Upper lobe of right lung (tissue), 1 donor: ENCODE data around the gene DENND1B. TPM values are rescaled to one million over a fixed set of nuclear protein-coding genes. Genes with fewer than 3 reads are reported as not detected.

Experiments
- ATAC-seq: fragments of 200-7000 bp; cut with Tn5 transposase; one replicate; pipeline ENCODE4 v1.9.1; 2020; ENCODE audit warnings: mild to moderate bottlenecking, moderate library complexity
- DNase-seq: peaks from one replicate; pipeline ENCODE4 v3.0.0-alpha.2; 2020
- H3K27ac ChIP-seq: fragments of 200-600 bp; one replicate; pipeline ENCODE4 v1.8.0; 2022
- H3K27me3 ChIP-seq: fragments of 200-600 bp; one replicate; pipeline ENCODE4 v1.8.0; 2022; ENCODE audit warnings: mild to moderate bottlenecking
- H3K36me3 ChIP-seq: fragments of 200-600 bp; one replicate; pipeline ENCODE4 v1.8.0; 2022
- H3K4me1 ChIP-seq: fragments of 200-600 bp; one replicate; pipeline ENCODE4 v1.8.0; 2022
- H3K4me3 ChIP-seq: fragments of 200-600 bp; one replicate; pipeline ENCODE4 v1.8.0; 2022; ENCODE audit warnings: mild to moderate bottlenecking
- H3K9me3 ChIP-seq: fragments of 200-600 bp; one replicate; pipeline ENCODE4 v1.8.0; 2022
- intact Hi-C: fragments of 100-400 bp; cut with DNase I; formaldehyde crosslinking; loops from one replicate; pipeline ENCODE4 v1.11.0; 2022
- total RNA-seq: library from RNA; stranded (reverse); fragmentation: NEBNext Ultra II Directional; extraction: Animal tissue kit (Norgen Biotek cat#: 25700); gene quantifications from one replicate; pipeline ENCODE4 v1.2.1, GENCODE V29; 2021
- TF ChIP-seq, protein P1 (sequence below): fragments of 200-600 bp; IDR thresholded peaks from one replicate; pipeline ENCODE4 v1.8.0; 2022; ENCODE audit warnings: antibody characterized with exemption
- donor health status: DM: no; HTN: yes; CAD: no; lungs with severe emphysema.

The DENND1B gene
- total RNA-seq, 1 donor from 2014 or later = 20.1 TPM

DNA sequence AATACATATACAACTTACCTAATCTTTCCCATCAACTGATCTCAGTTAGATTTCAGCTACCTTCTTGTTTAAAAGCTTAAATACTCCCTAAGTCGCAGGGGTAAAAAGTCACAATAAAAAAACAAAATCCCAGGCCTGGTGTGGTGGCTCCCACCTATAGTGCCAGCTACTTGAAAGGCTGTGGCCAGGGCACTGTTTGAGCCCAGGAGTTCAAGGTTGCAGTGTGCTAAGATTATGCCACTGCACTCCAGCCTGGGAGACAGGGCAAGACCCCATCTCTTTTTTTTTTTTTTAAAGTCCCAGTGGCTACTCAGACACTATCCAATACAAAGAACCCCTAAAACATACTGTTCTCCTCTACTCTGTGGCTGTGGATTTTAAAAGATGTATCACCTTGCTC, 228.3 kb downstream of the DENND1B start:
- intact Hi-C loops = no loop called here

DNA sequence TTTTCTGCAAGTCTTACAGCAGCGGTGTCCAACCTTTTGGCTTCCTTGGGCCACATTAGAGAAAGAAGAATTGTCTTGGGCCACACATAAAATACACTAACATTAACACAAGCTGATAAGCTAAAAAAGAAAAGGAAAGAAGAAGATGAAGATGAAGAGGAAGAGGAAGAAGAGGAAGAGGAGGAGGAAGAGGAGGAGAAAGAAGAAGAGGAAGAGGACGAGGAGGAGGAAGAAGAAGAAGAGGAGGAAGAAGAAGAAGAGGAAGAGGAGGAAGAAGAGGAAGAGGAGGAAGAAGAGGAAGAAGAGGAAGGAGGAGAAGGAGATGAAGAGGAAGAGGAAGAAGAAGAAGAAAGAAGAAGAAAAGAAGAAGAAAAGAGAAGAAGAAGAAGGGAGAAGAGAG, 230.7 kb downstream of the DENND1B start:
- Histone ChIP-seq H3K27ac (no peak overlapping the region), H3K4me3 (no peak overlapping the region), H3K4me1 (no peaks in the 10 kb centered on the region), H3K27me3 (no peaks in the 10 kb centered on the region), H3K9me3 (no peaks in the 10 kb centered on the region), H3K36me3 (no peaks in the 10 kb centered on the region)
- intact Hi-C loops = no loop called here
- ATAC-seq (no peak), DNase-seq (no peak)
- TF ChIP-seq, protein P1, sequence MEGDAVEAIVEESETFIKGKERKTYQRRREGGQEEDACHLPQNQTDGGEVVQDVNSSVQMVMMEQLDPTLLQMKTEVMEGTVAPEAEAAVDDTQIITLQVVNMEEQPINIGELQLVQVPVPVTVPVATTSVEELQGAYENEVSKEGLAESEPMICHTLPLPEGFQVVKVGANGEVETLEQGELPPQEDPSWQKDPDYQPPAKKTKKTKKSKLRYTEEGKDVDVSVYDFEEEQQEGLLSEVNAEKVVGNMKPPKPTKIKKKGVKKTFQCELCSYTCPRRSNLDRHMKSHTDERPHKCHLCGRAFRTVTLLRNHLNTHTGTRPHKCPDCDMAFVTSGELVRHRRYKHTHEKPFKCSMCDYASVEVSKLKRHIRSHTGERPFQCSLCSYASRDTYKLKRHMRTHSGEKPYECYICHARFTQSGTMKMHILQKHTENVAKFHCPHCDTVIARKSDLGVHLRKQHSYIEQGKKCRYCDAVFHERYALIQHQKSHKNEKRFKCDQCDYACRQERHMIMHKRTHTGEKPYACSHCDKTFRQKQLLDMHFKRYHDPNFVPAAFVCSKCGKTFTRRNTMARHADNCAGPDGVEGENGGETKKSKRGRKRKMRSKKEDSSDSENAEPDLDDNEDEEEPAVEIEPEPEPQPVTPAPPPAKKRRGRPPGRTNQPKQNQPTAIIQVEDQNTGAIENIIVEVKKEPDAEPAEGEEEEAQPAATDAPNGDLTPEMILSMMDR = no peak

More for the DNA sequence above, 228.3 kb downstream of the DENND1B start:
- no peak overlapping the region for H3K4me3 ChIP-seq
- H3K27me3 ChIP-seq = no peaks in the 10 kb centered on the region
- H3K4me1 ChIP-seq = no peaks in the 10 kb centered on the region
- DNase-seq (no peak), ATAC-seq (no peak)
- H3K9me3 ChIP-seq = no peaks in the 10 kb centered on the region
- TF ChIP-seq, protein P1 = no peak
- H3K36me3 ChIP-seq = no peaks in the 10 kb centered on the region
- H3K27ac ChIP-seq = no peak overlapping the region

DNA sequence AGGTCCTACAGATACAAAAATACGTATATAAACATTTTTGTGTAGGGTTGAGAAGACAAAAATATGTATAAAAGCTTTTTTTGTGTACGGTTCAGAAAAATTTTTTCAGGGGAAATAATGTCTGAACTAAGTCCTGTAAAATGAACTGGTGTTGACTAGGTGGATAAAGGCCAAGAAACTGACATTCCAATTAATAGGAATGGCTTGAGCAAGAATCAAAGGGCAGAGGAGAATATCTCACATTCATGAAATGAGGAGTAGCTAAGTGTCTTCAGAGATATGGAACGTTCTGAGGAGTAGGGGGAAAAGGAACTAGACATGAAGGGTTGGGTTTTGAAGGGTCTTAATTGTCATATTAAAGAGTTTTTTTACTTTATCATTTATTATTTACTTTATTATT, 231.2 kb downstream of the DENND1B start:
- TF ChIP-seq, protein P1 = no peak
- Histone ChIP-seq H3K27me3 (no peaks in the 10 kb centered on the region), H3K36me3 (no peaks in the 10 kb centered on the region), H3K4me1 (no peaks in the 10 kb centered on the region), H3K4me3 (no peak overlapping the region), H3K27ac (no peak overlapping the region), H3K9me3 (no peaks in the 10 kb centered on the region)
- intact Hi-C loops = no loop called here
- ATAC-seq = no peak
- no peak for DNase-seq

DNA sequence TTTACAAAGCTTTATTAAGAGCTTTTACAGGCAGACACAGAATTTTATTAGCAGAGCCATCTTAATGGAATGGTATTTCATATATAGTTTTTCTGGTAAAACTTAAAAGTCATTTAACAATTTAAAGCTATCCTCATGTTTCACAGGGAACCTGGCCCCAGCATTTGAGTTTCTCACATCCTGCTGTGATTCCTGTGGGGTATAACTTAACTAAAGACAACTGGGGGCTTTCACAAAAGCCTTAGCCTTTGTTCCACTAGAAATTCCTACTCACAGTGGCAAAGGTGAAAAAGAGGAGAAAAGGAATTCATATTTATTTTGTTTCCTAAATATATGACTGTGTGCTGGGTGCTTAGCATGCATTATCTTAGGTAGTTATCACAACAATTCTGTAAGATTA, 233.9 kb downstream of the DENND1B start:
- TF ChIP-seq, protein P1 = no peak
- Histone ChIP-seq H3K9me3 (no peaks in the 10 kb centered on the region), H3K4me3 (no peak overlapping the region), H3K36me3 (no peaks in the 10 kb centered on the region), H3K4me1 (no peaks in the 10 kb centered on the region), H3K27ac (no peak overlapping the region), H3K27me3 (no peaks in the 10 kb centered on the region)
- intact Hi-C loops = no loop called here
- DNase-seq = no peak
- no peak for ATAC-seq

DNA sequence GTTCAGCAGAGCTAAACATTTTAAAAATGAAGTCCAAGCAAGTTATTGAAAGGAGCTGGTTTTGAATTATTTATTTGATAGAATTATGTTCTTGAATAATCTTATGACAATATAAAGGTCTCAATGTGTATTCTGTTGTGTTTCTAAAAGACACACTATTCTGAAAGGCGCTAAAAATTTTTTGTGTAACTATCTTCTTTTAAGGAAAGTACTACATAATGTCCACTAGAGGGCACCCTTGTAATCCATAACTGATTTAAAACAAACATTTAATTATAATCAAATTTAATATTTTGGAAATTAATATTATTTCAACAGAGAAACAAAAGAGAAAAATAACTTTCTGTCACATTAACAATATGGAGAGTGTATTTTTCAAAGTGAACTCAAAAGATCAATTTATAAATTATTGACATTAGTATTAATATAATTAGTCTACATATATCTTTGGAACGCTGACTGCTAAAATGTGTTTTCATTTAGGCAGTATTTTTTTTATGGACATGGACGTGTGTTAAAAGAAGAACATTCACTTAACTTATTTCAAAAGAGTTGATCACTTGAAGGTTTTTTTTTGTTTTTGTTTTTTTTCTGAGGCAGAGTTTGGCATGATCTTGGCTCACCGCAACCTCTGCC, 248.4 kb downstream of the DENND1B start:
- ATAC-seq = no peak
- intact Hi-C loops = no loop called here
- Histone ChIP-seq H3K4me1 (no peaks in the 10 kb centered on the region), H3K27me3 (no peaks in the 10 kb centered on the region), H3K36me3 (no peaks in the 10 kb centered on the region), H3K9me3 (no peaks in the 10 kb centered on the region), H3K27ac (no peak overlapping the region), H3K4me3 (no peak overlapping the region)
- TF ChIP-seq, protein P1 = peak; percentile 83
- DNase-seq = no peak
